Stimulated activated CD8-positive, alpha-beta memory T cell treated with anti-CD3 and anti-CD28 coated beads, Interleukin-15, amount 100 ng/mL, for 48 hours (primary cell): Measurements from ENCODE around the gene ARHGAP25.
A peak's percentile ranks its signal among the peaks of the same experiment; 100 is the strongest.

ENCODE experiments used
- DNase-seq, 2 donors: peaks; one replicate each; pipeline ENCODE4 v3.0.0-alpha.2; 2020; ENCODE audit warnings: low read depth in 2 of 2

The ARHGAP25 gene

GRCh38 chr2:68734688-68735525 lies at the start of gene ARHGAP25:
ARHGAP25 (plus strand) TSS chr2:68734811; CDS start chr2:68735200, 389 bp downstream.
- peak; percentile 47 to 65 for DNase-seq

DNA sequence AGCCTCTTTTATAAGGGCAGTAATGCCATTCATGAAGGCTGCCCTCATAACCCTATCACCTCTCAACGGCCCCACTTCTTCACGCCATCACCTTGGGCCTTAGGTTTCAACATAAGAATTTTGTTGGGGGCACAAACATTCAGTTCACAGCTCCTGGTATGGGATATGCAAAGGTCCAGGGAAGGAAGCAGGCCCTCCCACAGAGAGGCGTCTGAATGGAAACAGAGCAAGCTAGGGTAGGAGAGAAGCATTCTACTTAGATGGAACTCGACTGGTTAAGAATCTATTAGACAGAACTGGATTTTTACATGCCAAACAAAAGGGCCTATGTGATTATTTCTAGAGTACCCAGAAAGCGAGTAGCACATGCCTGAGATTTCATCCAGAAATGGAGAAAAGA lies 48.4 kb upstream of the ARHGAP25 start:
- DNase-seq, result no peak

- no peak for DNase-seq
Measured at GRCh38 chr2:68687018-68687417, 47.6 kb upstream of the ARHGAP25 start.

DNA sequence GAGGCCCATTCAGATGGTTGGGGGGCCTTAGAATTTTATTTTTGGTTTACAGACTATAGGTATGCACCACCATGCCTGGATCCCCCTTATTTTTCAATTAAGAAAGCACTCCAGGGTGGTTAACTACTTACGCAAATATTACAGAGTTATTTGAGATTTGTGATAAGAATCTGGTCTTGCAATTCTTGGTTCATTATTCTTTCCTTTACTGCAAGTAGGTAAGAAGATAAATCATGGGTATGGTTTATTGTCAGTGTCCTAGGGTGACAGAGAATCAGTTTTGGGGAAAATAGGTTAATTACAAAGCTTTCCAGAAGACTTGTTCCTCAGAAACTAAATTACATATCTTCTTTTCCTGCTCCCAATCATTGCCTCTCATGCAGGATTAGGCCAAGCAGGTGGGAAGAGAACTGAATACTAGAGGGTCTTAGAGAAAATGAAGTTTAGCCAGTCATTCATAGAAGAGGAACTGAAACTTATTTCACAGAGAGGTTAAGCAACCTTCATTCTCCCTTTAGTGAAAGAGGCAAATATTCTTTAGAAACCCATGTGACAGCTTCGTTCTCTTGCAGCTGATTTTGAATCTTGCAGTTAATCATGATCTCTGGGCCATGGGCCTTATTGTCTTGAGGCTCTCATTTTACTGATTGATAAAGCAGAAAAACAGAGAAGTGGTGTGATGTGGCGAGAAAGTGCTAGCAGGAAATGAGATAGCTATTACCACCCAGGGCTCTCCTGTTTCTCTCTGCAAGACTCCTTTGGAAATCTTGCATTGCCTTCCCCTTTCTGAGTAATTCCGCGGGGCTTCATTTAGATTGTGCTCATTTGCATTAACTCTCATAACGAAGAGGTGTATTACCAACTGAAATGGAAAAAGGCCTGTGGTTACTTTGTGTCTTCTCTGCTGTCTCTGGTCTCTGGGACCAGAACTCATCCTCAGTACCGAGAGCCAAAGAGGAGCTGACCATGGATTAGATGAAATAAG lies 44.8 kb upstream of the ARHGAP25 start:
- DNase-seq, result no peak

DNA sequence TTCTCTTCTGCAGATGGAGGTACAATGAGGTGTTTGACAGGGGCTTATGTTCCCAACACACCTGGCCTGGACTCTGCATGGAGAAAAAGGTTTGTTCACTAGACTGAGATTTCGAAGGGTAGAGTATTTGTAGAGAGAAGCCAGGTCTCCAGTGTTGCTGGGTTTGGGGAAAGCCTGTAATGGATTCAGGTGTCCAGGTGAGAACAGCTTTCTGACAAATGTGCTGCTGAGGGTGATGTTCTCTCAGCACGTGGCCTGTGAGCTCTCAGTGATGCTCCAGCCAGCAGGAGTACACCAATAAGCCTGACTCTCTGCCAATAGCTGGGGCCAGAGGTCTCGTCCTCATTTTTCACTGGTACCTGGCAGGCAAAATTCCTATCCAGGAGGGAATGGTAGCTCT lies 43.8 kb upstream of the ARHGAP25 start:
- no peak for DNase-seq

- no peak for DNase-seq
Measured at GRCh38 chr2:68692511-68692910, 42.1 kb upstream of the ARHGAP25 start.

GRCh38 chr2:68693951-68694350 lies 40.7 kb upstream of the ARHGAP25 start:
- no peak for DNase-seq

DNA sequence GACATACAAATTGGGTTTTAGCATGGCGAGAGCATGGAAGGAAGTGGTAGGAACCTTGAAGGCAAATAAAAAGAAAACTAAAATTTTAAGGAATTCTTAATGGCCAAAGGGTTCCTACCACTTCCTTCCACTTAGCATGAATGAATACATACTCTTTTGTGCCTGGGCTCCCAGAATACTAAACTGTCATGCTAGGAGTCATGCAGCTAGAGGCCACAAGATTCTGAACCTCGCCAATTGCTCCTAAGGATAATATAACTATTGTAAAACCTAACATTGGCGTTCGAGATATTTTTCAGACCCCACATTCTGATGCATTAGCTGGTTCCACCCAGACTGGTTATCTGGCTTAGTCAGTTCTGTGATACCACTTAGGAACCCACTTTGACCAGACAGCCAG lies 38.6 kb upstream of the ARHGAP25 start:
- no peak for DNase-seq

DNA sequence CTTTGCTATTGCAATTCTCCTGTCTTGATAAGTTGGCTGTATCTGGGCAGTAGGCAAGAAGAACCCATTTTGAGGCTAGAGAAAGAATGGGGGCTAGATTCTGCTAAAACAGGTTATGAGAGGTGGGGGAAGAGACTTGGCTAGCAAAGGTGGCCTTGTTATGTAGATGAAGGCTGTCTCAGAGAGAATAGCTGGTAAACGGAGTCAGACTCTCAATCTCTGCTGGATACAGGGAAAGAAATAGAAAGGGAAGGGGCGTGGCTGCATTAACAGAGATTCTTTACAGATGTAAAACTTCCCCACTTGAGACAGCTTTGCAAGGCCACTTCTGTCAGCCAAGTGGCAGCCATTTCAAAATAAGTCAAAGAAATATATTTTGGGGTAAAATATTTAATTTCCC lies 38.1 kb upstream of the ARHGAP25 start:
- no peak for DNase-seq

DNA sequence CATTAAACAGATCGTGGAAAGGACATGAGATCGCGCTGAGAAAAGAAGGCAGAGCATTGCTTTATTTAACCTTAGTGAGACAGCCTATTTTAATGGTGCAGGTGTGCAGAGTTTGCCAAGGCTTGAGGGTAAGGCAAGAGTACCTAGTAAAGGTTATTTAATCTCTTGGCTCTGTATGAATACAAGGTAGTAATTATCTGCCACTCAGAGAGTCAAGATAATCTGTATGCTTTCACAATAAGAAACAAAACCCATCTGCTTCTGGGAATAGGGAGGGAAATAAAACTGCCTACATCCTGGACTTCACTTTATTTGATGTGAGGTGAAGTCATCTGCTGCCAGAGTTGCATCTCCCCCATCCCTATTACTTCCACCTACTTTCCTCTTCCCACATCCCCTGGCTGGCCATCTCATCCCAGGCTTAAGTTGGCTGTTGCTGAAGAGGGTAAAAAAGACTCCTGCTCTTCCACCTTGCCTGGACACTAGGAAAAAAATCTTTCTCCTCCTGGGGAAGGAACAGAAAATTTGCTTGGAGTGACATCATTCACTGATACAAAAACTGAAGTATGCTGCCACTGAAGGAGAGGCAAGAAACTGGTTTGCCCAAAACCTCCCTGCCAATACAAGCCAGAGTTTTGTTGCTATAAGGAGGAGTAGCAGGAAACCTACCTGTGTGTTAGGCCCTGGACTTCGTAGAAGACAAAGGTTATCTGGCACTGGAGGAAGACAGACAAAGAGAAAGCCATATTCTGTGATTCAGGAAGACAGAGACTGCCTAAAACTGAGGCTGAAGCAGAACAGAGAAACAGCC lies 35.8 kb upstream of the ARHGAP25 start:
- no peak for DNase-seq

- DNase-seq, result no peak
Measured at GRCh38 chr2:68700560-68700959, 34.1 kb upstream of the ARHGAP25 start.

- no peak for DNase-seq
Measured at GRCh38 chr2:68706637-68707036, 28.0 kb upstream of the ARHGAP25 start.

GRCh38 chr2:68708629-68709028 lies 26.0 kb upstream of the ARHGAP25 start:
- no peak for DNase-seq

- no peak for DNase-seq
Measured at GRCh38 chr2:68709421-68709911, 25.1 kb upstream of the ARHGAP25 start.

- no peak for DNase-seq
Measured at GRCh38 chr2:68710336-68710735, 24.3 kb upstream of the ARHGAP25 start.

DNA sequence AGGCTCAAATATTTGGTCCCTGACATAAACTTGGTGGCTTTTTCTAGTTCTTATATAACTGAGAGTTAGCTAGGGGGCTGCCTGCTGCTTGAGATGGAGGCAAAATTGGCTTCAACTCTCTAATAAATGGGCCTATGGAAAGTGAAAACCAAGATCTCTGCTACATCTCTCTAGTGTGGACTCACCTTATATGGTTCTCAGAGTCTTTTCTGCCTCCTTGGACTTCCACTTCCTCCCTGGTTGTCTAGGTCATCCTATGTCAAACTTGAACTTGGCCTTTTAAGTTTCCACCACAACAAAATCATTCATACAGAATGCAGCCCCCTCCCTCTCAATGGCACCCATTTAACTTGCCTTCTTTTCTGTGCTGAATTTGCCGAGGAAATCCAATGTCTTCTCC lies 23.9 kb upstream of the ARHGAP25 start:
- DNase-seq, result no peak

GRCh38 chr2:68714866-68715265 lies 19.7 kb upstream of the ARHGAP25 start:
- DNase-seq, result no peak

DNA sequence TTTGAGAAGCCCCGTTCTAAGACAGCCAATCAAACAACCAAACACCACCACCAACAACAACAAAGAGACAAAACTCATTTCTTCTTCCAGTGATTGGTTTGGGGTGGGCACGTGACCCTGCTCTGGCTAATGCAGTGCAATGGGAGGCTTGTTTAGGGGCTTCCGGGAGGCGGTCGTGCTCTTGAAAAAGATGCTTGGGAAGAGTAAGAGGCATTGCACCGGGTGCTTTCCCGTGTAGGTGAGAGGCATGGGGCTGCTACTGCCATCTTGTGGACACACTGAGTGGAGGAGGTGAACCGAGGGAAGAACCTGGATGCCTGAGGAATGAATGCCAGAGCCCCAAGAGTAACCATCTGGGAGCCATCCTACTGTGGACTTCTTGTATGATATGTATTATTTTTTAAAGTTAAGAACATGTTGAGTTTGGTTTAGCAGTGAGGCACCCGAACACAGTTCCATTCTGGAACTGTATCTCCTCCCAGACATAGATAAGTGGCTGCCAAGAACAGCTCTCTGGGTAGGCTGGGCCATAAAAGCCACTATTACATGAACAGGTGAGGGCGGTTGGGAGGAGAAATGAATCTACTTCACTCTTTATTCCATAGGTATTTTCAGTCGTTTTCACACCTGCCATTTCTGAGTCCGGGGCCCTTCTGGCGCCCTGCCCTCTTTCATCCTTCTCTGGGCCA lies 19.1 kb upstream of the ARHGAP25 start:
- peak in 1 of 2 donors; percentile 32 for DNase-seq

GRCh38 chr2:68716604-68717304 lies 17.9 kb upstream of the ARHGAP25 start:
- no peak for DNase-seq

- peak in 1 of 2 donors; percentile 36 for DNase-seq
Measured at GRCh38 chr2:68717305-68717661, 17.3 kb upstream of the ARHGAP25 start.
